ENCODE measurements around the gene MPL.

MPL gene

GRCh38 chr1:43350976-43351375 is 13.4 kb downstream of the MPL start:
- Histone ChIP-seq H3K36me3 (replicated peaks) (no peaks in the 10 kb centered on the region), H3K4me3 (ENCODE audit: low read depth, low read length) (no peak overlapping the region), H3K27ac (no peak overlapping the region), H3K27me3 (replicated peaks) (no peaks in the 10 kb centered on the region)
- DNase-seq: no peak
- in situ Hi-C loops (cut with HindIII; ENCODE audit: low pct_ligation_motif_present, low sequenced_read_pairs): no loop called here
- no peak for TF ChIP-seq CTCF (IDR thresholded peaks at IDR 0.05; ENCODE audit: low read depth, low read length, missing control alignments)

DNA sequence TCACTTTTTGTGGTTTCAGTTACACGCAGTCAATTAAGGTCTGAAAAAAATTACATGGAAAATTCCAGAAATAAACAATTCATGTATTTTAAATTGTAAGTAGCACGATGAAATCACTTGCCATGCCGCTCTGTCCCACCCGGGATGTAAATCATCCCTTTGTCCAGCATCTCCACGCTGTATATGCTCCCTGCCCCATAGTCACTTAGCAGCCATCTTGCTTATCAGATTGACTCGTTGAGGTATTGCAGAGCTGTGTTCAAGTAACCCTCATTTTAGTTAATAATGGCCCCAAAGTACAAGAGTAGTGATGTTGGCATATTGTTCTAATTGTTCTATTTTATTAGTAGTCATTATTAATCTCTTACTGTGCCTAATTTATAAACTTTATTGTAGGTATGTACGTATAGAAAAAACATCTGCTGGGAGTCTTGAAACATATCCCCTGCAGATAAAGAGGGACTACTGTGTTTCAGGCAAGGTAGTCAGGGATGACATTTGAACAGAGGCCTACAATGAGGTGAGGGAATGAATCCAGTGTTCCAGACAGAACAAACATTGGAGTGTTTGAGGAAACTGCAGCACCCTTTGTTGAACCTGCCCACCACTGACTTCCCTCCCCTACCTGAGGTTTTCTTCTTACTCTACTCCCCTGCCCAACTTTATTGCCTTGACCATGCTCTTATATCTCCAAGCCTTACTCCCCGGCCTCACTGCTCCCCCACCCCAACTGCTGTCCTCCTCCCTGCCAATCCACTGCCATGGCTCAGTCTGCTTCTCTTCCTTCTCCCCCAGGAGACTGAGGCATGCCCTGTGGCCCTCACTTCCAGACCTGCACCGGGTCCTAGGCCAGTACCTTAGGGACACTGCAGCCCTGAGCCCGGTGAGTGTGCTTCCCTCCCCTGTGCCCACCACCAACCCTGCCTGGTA is 14.1 kb downstream of the MPL start:
- in situ Hi-C loops (cut with HindIII; ENCODE audit: low pct_ligation_motif_present, low sequenced_read_pairs): no loop called here
- H3K27ac ChIP-seq: no peak overlapping the region

DNA sequence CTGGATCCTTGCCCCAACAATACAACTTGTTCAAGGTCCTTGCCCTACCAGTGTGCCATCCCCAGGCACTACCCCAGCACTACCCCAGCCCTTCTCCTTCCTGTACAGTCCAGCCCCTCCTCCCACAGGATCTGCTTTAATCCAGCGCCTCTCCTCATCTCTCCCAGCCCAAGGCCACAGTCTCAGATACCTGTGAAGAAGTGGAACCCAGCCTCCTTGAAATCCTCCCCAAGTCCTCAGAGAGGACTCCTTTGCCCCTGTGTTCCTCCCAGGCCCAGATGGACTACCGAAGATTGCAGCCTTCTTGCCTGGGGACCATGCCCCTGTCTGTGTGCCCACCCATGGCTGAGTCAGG is 14.7 kb downstream of the MPL start:
- H3K27me3 ChIP-seq (replicated peaks): no peaks in the 10 kb centered on the region
- TF ChIP-seq CTCF (IDR thresholded peaks at IDR 0.05; ENCODE audit: low read depth, low read length, missing control alignments): no peak
- DNase-seq: no peak
- in situ Hi-C loops (cut with HindIII; ENCODE audit: low pct_ligation_motif_present, low sequenced_read_pairs): no loop called here
- no peaks in the 10 kb centered on the region for H3K36me3 ChIP-seq (replicated peaks)
- no peak overlapping the region for H3K4me3 ChIP-seq (ENCODE audit: low read depth, low read length)
- no peak overlapping the region for H3K27ac ChIP-seq

More for the DNA sequence above, 14.1 kb downstream of the MPL start:
- H3K4me3 ChIP-seq (ENCODE audit: low read depth, low read length): no peak overlapping the region
- H3K36me3 ChIP-seq (replicated peaks): no peaks in the 10 kb centered on the region
- TF ChIP-seq CTCF (IDR thresholded peaks at IDR 0.05; ENCODE audit: low read depth, low read length, missing control alignments): no peak
- DNase-seq: no peak
- H3K27me3 ChIP-seq (replicated peaks): no peaks in the 10 kb centered on the region

DNA sequence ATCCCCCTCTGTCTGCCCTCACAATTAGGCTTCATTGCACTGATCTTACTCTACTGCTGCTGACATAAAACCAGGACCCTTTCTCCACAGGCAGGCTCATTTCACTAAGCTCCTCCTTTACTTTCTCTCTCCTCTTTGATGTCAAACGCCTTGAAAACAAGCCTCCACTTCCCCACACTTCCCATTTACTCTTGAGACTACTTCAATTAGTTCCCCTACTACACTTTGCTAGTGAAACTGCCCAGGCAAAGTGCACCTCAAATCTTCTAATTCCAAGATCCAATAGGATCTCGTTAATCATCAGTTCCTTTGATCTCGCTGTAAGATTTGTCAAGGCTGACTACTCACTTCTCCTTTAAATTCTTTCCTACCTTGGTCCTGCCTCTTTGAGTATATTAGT is 15.3 kb downstream of the MPL start:
- no peaks in the 10 kb centered on the region for H3K36me3 ChIP-seq (replicated peaks)
- in situ Hi-C loops (cut with HindIII; ENCODE audit: low pct_ligation_motif_present, low sequenced_read_pairs): no loop called here
- H3K4me3 ChIP-seq (ENCODE audit: low read depth, low read length): no peak overlapping the region
- no peaks in the 10 kb centered on the region for H3K27me3 ChIP-seq (replicated peaks)
- no peak for TF ChIP-seq CTCF (IDR thresholded peaks at IDR 0.05; ENCODE audit: low read depth, low read length, missing control alignments)
- DNase-seq: no peak
- H3K27ac ChIP-seq: no peak overlapping the region

DNA sequence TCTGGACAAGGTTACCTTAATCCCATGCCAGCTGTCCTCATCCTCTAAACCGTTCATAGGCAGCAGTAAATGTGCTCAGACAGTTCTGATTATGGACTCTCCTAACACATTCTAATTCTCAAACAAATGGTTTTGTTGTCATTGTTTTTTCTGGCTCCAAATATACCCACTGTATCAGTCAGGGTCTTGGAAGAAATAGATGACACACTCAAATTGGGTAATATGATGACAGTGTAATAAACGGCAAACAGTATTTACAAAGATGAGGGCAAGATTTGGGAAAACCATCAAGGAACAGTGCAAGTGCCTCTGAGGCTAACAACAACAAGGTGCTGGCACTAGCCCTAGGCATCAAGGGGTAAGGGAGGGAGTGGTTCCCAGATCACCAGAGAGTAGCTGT is 16.9 kb downstream of the MPL start:
- no peak for DNase-seq
- H3K27ac ChIP-seq: no peak overlapping the region
- H3K27me3 ChIP-seq (replicated peaks): no peaks in the 10 kb centered on the region
- no peaks in the 10 kb centered on the region for H3K36me3 ChIP-seq (replicated peaks)
- no peak for TF ChIP-seq CTCF (IDR thresholded peaks at IDR 0.05; ENCODE audit: low read depth, low read length, missing control alignments)
- in situ Hi-C loops (cut with HindIII; ENCODE audit: low pct_ligation_motif_present, low sequenced_read_pairs): no loop called here
- no peak overlapping the region for H3K4me3 ChIP-seq (ENCODE audit: low read depth, low read length)

- Histone ChIP-seq H3K27ac (no peak overlapping the region), H3K4me3 (ENCODE audit: low read depth, low read length) (no peak overlapping the region), H3K36me3 (replicated peaks) (no peaks in the 10 kb centered on the region), H3K27me3 (replicated peaks) (no peaks in the 10 kb centered on the region)
- in situ Hi-C loops (cut with HindIII; ENCODE audit: low pct_ligation_motif_present, low sequenced_read_pairs): no loop called here
- DNase-seq: no peak
- no peak for TF ChIP-seq CTCF (IDR thresholded peaks at IDR 0.05; ENCODE audit: low read depth, low read length, missing control alignments)
Observed at GRCh38 chr1:43354936-43355335, 17.3 kb downstream of the MPL start.

All from brain microvascular endothelial cell (primary cell).